ENCODE results near the gene PRKN. TPM values are rescaled to one million over a fixed set of nuclear protein-coding genes. Genes with fewer than 3 reads are reported as not detected.

The PRKN gene
- total RNA-seq, 1 donor from 2014 or later: 7.0 TPM

DNA sequence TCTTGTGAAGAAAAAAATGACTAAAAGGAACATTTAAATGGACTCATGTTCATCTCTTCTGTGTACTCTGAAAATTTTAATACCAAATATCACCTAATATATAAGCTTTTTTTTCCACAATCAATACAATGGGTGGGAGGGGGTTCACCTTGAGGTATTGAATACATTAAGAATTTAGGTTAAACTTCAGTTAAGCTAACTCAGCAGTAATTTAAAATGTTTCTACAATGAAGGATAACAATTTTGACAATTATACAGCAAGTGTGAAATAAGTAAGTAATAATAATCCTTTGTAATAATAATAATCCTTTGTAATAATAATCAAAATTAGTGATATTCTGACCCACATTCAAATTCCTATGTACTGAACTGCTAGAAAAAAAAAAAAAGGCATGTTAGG, 136.0 kb downstream of the PRKN start:
- no peak for DNase-seq
- Mint-ChIP-seq H3K27me3 (ENCODE audit: unreplicated experiment) (no peaks in the 10 kb centered on the region), H3K9me3 (ENCODE audit: unreplicated experiment) (peaks cover 2% of the 10 kb centered on the region), H3K36me3 (ENCODE audit: unreplicated experiment) (no peaks in the 10 kb centered on the region), H3K4me1 (ENCODE audit: low read depth, unreplicated experiment) (peaks cover 10% of the 10 kb centered on the region), H3K4me3 (ENCODE audit: unreplicated experiment) (no peak overlapping the region), H3K27ac (ENCODE audit: unreplicated experiment) (no peak overlapping the region)
- TF ChIP-seq, protein P1, sequence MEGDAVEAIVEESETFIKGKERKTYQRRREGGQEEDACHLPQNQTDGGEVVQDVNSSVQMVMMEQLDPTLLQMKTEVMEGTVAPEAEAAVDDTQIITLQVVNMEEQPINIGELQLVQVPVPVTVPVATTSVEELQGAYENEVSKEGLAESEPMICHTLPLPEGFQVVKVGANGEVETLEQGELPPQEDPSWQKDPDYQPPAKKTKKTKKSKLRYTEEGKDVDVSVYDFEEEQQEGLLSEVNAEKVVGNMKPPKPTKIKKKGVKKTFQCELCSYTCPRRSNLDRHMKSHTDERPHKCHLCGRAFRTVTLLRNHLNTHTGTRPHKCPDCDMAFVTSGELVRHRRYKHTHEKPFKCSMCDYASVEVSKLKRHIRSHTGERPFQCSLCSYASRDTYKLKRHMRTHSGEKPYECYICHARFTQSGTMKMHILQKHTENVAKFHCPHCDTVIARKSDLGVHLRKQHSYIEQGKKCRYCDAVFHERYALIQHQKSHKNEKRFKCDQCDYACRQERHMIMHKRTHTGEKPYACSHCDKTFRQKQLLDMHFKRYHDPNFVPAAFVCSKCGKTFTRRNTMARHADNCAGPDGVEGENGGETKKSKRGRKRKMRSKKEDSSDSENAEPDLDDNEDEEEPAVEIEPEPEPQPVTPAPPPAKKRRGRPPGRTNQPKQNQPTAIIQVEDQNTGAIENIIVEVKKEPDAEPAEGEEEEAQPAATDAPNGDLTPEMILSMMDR (IDR thresholded peaks at IDR 0.05; ENCODE audit: partially characterized antibody, unreplicated experiment): no peak

DNA sequence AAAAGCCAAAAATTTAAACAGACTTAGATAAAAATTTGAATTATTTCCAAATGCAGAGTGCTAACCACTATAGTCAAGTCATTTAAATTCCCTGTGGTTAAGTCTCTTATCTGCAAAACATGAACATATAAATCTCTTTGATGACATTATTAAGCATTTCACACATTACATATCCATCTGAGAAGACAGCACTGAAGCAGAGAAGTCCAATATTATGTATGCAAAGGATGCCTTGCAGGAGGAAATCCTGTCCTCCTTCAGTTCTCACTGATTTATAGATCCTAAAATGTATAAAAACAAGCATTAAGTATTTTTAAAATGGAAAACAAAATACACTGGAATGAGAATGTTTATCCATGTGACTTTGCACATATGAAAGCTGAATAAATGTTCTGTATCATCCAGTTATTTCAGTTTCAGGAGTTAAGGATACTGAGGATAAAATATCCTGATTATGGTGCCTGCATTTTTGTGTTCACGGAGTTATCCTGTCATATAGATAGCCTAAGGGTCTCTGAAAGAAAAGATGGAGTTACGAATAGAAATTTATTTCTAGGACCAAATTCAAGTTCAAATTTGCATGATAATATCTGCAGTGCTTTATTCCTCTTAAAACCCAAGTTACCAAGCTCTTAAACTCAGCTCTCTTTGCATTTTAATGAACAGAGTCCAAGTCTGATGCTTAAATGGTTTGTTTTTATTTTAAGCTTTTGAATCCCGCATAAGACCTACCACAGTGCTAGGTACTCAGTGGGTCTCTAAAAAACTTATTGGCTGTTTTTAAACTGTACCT, 145.4 kb downstream of the PRKN start:
- Mint-ChIP-seq H3K27ac (ENCODE audit: unreplicated experiment) (no peak overlapping the region), H3K27me3 (ENCODE audit: unreplicated experiment) (no peaks in the 10 kb centered on the region), H3K4me1 (ENCODE audit: low read depth, unreplicated experiment) (no peaks in the 10 kb centered on the region), H3K9me3 (ENCODE audit: unreplicated experiment) (no peaks in the 10 kb centered on the region), H3K4me3 (ENCODE audit: unreplicated experiment) (no peak overlapping the region), H3K36me3 (ENCODE audit: unreplicated experiment) (no peaks in the 10 kb centered on the region)
- TF ChIP-seq, protein P1 (IDR thresholded peaks at IDR 0.05; ENCODE audit: partially characterized antibody, unreplicated experiment): no peak
- no peak for DNase-seq

DNA sequence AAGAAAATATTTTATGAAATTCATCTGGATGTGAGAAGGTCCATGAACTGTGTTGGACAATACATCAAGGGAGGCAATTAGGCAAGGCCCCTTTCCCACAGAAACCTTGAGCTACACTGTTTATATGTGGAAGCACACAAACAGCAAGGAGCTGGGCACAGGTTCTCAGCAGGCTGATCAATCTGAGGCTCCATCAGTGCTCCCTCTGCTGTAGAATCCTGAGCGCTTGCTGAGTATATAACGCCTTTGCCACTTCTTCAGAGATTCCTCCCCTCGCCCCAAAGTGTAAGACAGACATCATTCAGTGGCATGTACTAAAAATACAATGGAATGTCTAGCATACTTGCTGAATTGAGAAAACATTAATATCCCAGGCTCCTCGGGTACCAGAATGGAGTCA, 146.9 kb downstream of the PRKN start:
- no peak for DNase-seq
- no peaks in the 10 kb centered on the region for H3K36me3 Mint-ChIP-seq (ENCODE audit: unreplicated experiment)
- H3K4me3 Mint-ChIP-seq (ENCODE audit: unreplicated experiment): no peak overlapping the region
- H3K27ac Mint-ChIP-seq (ENCODE audit: unreplicated experiment): no peak overlapping the region
- TF ChIP-seq, protein P1 (IDR thresholded peaks at IDR 0.05; ENCODE audit: partially characterized antibody, unreplicated experiment): no peak
- peaks cover 2% of the 10 kb centered on the region for H3K9me3 Mint-ChIP-seq (ENCODE audit: unreplicated experiment)
- no peaks in the 10 kb centered on the region for H3K27me3 Mint-ChIP-seq (ENCODE audit: unreplicated experiment)
- H3K4me1 Mint-ChIP-seq (ENCODE audit: low read depth, unreplicated experiment): no peaks in the 10 kb centered on the region

DNA sequence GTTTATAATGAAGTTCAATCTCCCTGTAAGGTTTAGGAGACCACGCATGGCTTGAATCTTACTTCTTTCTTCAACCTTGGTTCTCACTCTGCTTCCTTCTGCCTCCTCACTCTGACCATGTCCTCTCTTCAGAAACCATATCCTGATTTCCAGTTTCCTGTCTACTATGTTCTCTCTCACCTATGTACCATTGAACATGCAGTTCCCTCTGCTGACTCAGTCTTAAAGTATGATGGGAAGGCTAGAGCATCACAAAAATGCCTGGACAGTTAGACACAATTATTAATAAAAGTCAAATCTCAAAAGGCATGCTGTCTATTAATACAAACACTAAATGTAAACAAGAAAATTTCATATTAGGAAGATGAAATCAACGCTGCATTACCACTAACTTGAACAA, 151.6 kb downstream of the PRKN start:
- Mint-ChIP-seq H3K36me3 (ENCODE audit: unreplicated experiment) (no peaks in the 10 kb centered on the region), H3K27me3 (ENCODE audit: unreplicated experiment) (no peaks in the 10 kb centered on the region), H3K27ac (ENCODE audit: unreplicated experiment) (no peak overlapping the region), H3K4me3 (ENCODE audit: unreplicated experiment) (no peak overlapping the region), H3K9me3 (ENCODE audit: unreplicated experiment) (peaks cover 2% of the 10 kb centered on the region), H3K4me1 (ENCODE audit: low read depth, unreplicated experiment) (peaks cover 2% of the 10 kb centered on the region)
- TF ChIP-seq, protein P1 (IDR thresholded peaks at IDR 0.05; ENCODE audit: partially characterized antibody, unreplicated experiment): no peak
- no peak for DNase-seq

DNA sequence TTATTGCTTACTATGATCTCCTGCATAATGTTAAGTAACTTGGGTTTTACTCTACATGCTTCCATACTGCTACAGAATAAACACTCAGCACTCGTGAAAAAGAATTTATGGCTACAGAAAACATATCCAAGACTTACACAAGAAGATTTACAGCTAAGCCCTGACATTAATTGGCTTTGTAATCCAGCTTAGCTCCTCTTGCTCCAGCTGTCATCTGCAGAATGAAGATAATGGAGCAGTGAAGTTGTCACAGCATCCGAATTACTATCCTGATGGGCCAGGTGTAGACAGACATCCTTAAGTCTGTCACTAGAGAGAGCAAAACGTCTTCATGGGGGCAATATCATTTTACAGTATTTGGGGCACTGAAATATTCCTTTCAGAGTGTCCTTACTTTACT, 155.3 kb downstream of the PRKN start:
- DNase-seq: no peak
- Mint-ChIP-seq H3K4me3 (ENCODE audit: unreplicated experiment) (no peak overlapping the region), H3K9me3 (ENCODE audit: unreplicated experiment) (peaks cover 2% of the 10 kb centered on the region), H3K27me3 (ENCODE audit: unreplicated experiment) (no peaks in the 10 kb centered on the region), H3K36me3 (ENCODE audit: unreplicated experiment) (peaks cover 4% of the 10 kb centered on the region), H3K27ac (ENCODE audit: unreplicated experiment) (no peak overlapping the region), H3K4me1 (ENCODE audit: low read depth, unreplicated experiment) (peaks cover 2% of the 10 kb centered on the region)
- TF ChIP-seq, protein P1 (IDR thresholded peaks at IDR 0.05; ENCODE audit: partially characterized antibody, unreplicated experiment): no peak
